ENCODE results near the gene PPP1R27. TPM values are rescaled to one million over a fixed set of nuclear protein-coding genes. Genes with fewer than 3 reads are reported as not detected.

The PPP1R27 gene
- total RNA-seq, 1 experiment from 2014 or later, result not detected

- intact Hi-C loops (cut with micrococcal nuclease), result loop anchor here (10.0 kb wide), 1 partner anchor 52 kb away; the partner anchor contains the start of genes PCYT2 and SIRT7
- POLR2A ChIA-PET, result interaction anchor here (0.7 to 1.7 kb wide), 8 partner anchors 22 to 188 kb away, joined by 3 to 5 read pairs (median 3); partner anchors contain the start of genes ARL16, HGS and MCRIP1
- DNase-seq (ENCODE audit: unreplicated experiment), result no peak
- Mint-ChIP-seq H3K27me3 (ENCODE audit: insufficient read depth, unreplicated experiment) (no peaks in the 10 kb centered on the region), H3K27ac (ENCODE audit: low read depth, unreplicated experiment) (peak overlapping the region; percentile 63), H3K9me3 (ENCODE audit: unreplicated experiment) (no peaks in the 10 kb centered on the region), H3K4me1 (ENCODE audit: insufficient read depth, unreplicated experiment) (peaks cover 23% of the 10 kb centered on the region), H3K36me3 (ENCODE audit: insufficient read depth, unreplicated experiment) (peaks cover 82% of the 10 kb centered on the region), H3K4me3 (ENCODE audit: unreplicated experiment) (peak overlapping the region; percentile 89)
- no TSS peak for BruUV-seq (replicated peaks)
- no peak for TF ChIP-seq CTCF (IDR thresholded peaks at IDR 0.05; ENCODE audit: unreplicated experiment)
- CTCF ChIA-PET, result interaction anchor here (0.7 kb wide), 1 partner anchor 31 kb away, joined by 5 read pairs; no protein-coding TSS in a partner anchor
These were observed 28.3 kb upstream of the PPP1R27 start for GRCh38 chr17:81863123-81863675.

GRCh38 chr17:81860756-81861568 is 26.1 kb upstream of the PPP1R27 start:
- Mint-ChIP-seq H3K36me3 (ENCODE audit: insufficient read depth, unreplicated experiment) (peaks cover 82% of the 10 kb centered on the region), H3K27ac (ENCODE audit: low read depth, unreplicated experiment) (peak overlapping the region; percentile 98), H3K27me3 (ENCODE audit: insufficient read depth, unreplicated experiment) (no peaks in the 10 kb centered on the region), H3K9me3 (ENCODE audit: unreplicated experiment) (no peaks in the 10 kb centered on the region), H3K4me3 (ENCODE audit: unreplicated experiment) (peak overlapping the region; percentile 89), H3K4me1 (ENCODE audit: insufficient read depth, unreplicated experiment) (peaks cover 33% of the 10 kb centered on the region)
- DNase-seq (ENCODE audit: unreplicated experiment), result peak; percentile 100
- ChIA-PET CTCF (no interaction called here), POLR2A (interaction anchor here (0.6 to 2.5 kb wide), 21 partner anchors 9 to 437 kb away, joined by 3 to 27 read pairs (median 5); partner anchors contain the start of genes ARHGDIA, ARL16, CENPX and FASN)
- TSS peak; percentile 59 for BruUV-seq (replicated peaks)
- TF ChIP-seq CTCF (IDR thresholded peaks at IDR 0.05; ENCODE audit: unreplicated experiment), result no peak
- intact Hi-C loops (cut with micrococcal nuclease), result loop anchor here (10.0 kb wide), 1 partner anchor 54 kb away; the partner anchor contains the start of genes PCYT2 and SIRT7

GRCh38 chr17:81859906-81860755 is 25.3 kb upstream of the PPP1R27 start, which contains the start of gene P4HB:
Gene P4HB, minus strand, starts transcription at chr17:81860535. Its CDS starts 64 bp downstream, at chr17:81860471.
- DNase-seq (ENCODE audit: unreplicated experiment), result peak; percentile 13
- no TSS peak for BruUV-seq (replicated peaks)

More at GRCh38 chr17:81859906-81860755, 25.3 kb upstream of the PPP1R27 start, which contains the start of gene P4HB:
- Mint-ChIP-seq H3K27ac (ENCODE audit: low read depth, unreplicated experiment) (peak within 1 kb of the TSS; percentile 98), H3K36me3 (ENCODE audit: insufficient read depth, unreplicated experiment) (peaks cover 82% of the 10 kb centered on the region), H3K4me1 (ENCODE audit: insufficient read depth, unreplicated experiment) (peaks cover 37% of the 10 kb centered on the region), H3K27me3 (ENCODE audit: insufficient read depth, unreplicated experiment) (no peaks in the 10 kb centered on the region), H3K4me3 (ENCODE audit: unreplicated experiment) (peak within 1 kb of the TSS; percentile 89), H3K9me3 (ENCODE audit: unreplicated experiment) (no peaks in the 10 kb centered on the region)
- ChIA-PET CTCF (interaction anchor here (0.6 kb wide), 1 partner anchor 259 kb away, joined by 3 read pairs; no protein-coding TSS in a partner anchor), POLR2A (interaction anchor here (0.6 to 2.5 kb wide), 31 partner anchors 9 to 633 kb away, joined by 3 to 27 read pairs (median 6); partner anchors contain the start of genes ARHGDIA, ARL16, CENPX and FASN)
- no peak for TF ChIP-seq CTCF (IDR thresholded peaks at IDR 0.05; ENCODE audit: unreplicated experiment)
- intact Hi-C loops (cut with micrococcal nuclease), result loop anchor here (10.0 kb wide), 1 partner anchor 55 kb away; the partner anchor contains the start of genes PCYT2 and SIRT7
